HEK293 (cell line): ENCODE measurements around the gene MYH7B.

Experiments used
- CTCF ChIA-PET: fragments of 350-600 bp; formaldehyde crosslinking; extraction: SDS; loops from one replicate; lab custom pipeline; 2021; ENCODE audit warnings: antibody characterized with exemption; lab: Yijun Ruan, JAX
- POLR2A ChIA-PET: fragments of 300-600 bp; formaldehyde crosslinking; extraction: SDS; loops from one replicate; lab custom pipeline; 2020; ENCODE audit warnings: antibody characterized with exemption, inconsistent platforms; lab: Yijun Ruan, JAX
- H3K27ac ChIP-seq: fragments of 200-500 bp; sonication (Bioruptor generic); 2 replicates; pipeline ENCODE4 v1.5.1; 2014; ENCODE audit warnings: low read depth, low read length, control low read depth, inconsistent platforms; ENCODE audit errors: extremely low read depth
- H3K36me3 ChIP-seq, 2 experiments: fragments of 200-500 bp in 1 of 2; sonication (Bioruptor generic) in 1 of 2; 1 replicate in 1 of 2; 2 replicates in 1 of 2; pipeline ENCODE4 v1.5.1; 2014 to 2017; ENCODE audit warnings: inconsistent platforms in 2 of 2, low read length in 2 of 2; ENCODE audit not compliant: control insufficient read depth in 2 of 2, insufficient read depth in 1 of 2
- H3K4me1 ChIP-seq: fragments of 200-500 bp; sonication (Bioruptor generic); 2 replicates; pipeline ENCODE4 v1.5.1; 2014; ENCODE audit warnings: mild to moderate bottlenecking, low read length, inconsistent platforms; ENCODE audit not compliant: control insufficient read depth, insufficient read depth
- H3K4me3 ChIP-seq: 2 replicates; pipeline ENCODE4 v1.5.1; 2011; ENCODE audit warnings: low read depth, mild to moderate bottlenecking, control low read depth, low read length, moderate library complexity
- H3K9me3 ChIP-seq: fragments of 200-500 bp; sonication (Bioruptor generic); 2 replicates; pipeline ENCODE4 v1.5.1; 2014; ENCODE audit warnings: low read depth, low read length, inconsistent platforms; ENCODE audit not compliant: control insufficient read depth, insufficient read depth
- FEZF1 ChIP-seq: fragments of 450-650 bp; formaldehyde crosslinking; IDR thresholded peaks from 2 replicates; pipeline ENCODE4 v1.5.1; 2016; ENCODE audit warnings: missing biosample characterization, missing genetic modification characterization
- MYNN ChIP-seq: fragments of 450-650 bp; formaldehyde crosslinking; IDR thresholded peaks from 2 replicates; pipeline ENCODE4 v1.5.1; 2016; ENCODE audit warnings: missing biosample characterization, missing genetic modification characterization, borderline replicate concordance
- PATZ1 ChIP-seq: fragments of 450-650 bp; formaldehyde crosslinking; IDR thresholded peaks from 2 replicates; pipeline ENCODE4 v1.5.1; 2016; ENCODE audit warnings: missing biosample characterization, missing genetic modification characterization
- ZNF112 ChIP-seq: fragments of 450-650 bp; formaldehyde crosslinking; IDR thresholded peaks from 2 replicates; pipeline ENCODE4 v1.5.0; 2017; ENCODE audit warnings: missing biosample characterization, missing genetic modification characterization
- ZNF114 ChIP-seq: fragments of 450-650 bp; formaldehyde crosslinking; IDR thresholded peaks from 2 replicates; pipeline ENCODE4 v1.5.0; 2017; ENCODE audit warnings: missing biosample characterization, missing genetic modification characterization
- ZNF121 ChIP-seq: fragments of 450-650 bp; formaldehyde crosslinking; IDR thresholded peaks from 2 replicates; pipeline ENCODE4 v1.5.1; 2016; ENCODE audit warnings: missing biosample characterization, missing genetic modification characterization
- ZNF132 ChIP-seq: fragments of 450-650 bp; formaldehyde crosslinking; IDR thresholded peaks from 2 replicates; pipeline ENCODE4 v1.5.1; 2017; ENCODE audit warnings: missing biosample characterization, missing genetic modification characterization, borderline replicate concordance
- ZNF174 ChIP-seq: fragments of 450-650 bp; formaldehyde crosslinking; IDR thresholded peaks from 2 replicates; pipeline ENCODE4 v1.5.0; 2017; ENCODE audit warnings: missing biosample characterization, mild to moderate bottlenecking, missing genetic modification characterization
- ZNF18 ChIP-seq: fragments of 450-650 bp; formaldehyde crosslinking; IDR thresholded peaks from 2 replicates; pipeline ENCODE4 v1.5.1; 2016; ENCODE audit warnings: missing biosample characterization, missing genetic modification characterization
- ZNF248 ChIP-seq: fragments of 450-650 bp; formaldehyde crosslinking; IDR thresholded peaks from 2 replicates; pipeline ENCODE4 v1.5.1; 2017; ENCODE audit warnings: missing biosample characterization, missing genetic modification characterization
- ZNF354C ChIP-seq: fragments of 450-650 bp; formaldehyde crosslinking; IDR thresholded peaks from 2 replicates; pipeline ENCODE4 v1.5.1; 2016; ENCODE audit warnings: missing biosample characterization, missing genetic modification characterization, low read depth, borderline replicate concordance
- ZNF366 ChIP-seq: fragments of 450-650 bp; formaldehyde crosslinking; conservative IDR thresholded peaks from 2 replicates; pipeline ENCODE4 v1.5.1; 2016; ENCODE audit warnings: missing biosample characterization, missing genetic modification characterization
- ZNF560 ChIP-seq: fragments of 450-650 bp; formaldehyde crosslinking; IDR thresholded peaks from 2 replicates; pipeline ENCODE4 v1.5.1; 2017; ENCODE audit warnings: missing biosample characterization, missing genetic modification characterization, borderline replicate concordance
- ZNF610 ChIP-seq: fragments of 450-650 bp; formaldehyde crosslinking; IDR thresholded peaks from 2 replicates; pipeline ENCODE4 v1.5.1; 2016; ENCODE audit warnings: missing biosample characterization, missing genetic modification characterization, borderline replicate concordance
- ZNF639 ChIP-seq: fragments of 450-650 bp; formaldehyde crosslinking; IDR thresholded peaks from 2 replicates; pipeline ENCODE4 v1.5.1; 2016; ENCODE audit warnings: missing biosample characterization, missing genetic modification characterization
- ZNF670 ChIP-seq: fragments of 450-650 bp; formaldehyde crosslinking; IDR thresholded peaks from 2 replicates; pipeline ENCODE4 v1.5.1; 2016; ENCODE audit warnings: missing biosample characterization, missing genetic modification characterization, low read depth
- ZNF707 ChIP-seq: fragments of 450-650 bp; formaldehyde crosslinking; IDR thresholded peaks from 2 replicates; pipeline ENCODE4 v1.5.1; 2016; ENCODE audit warnings: missing biosample characterization, missing genetic modification characterization
- ZNF843 ChIP-seq: fragments of 450-650 bp; formaldehyde crosslinking; IDR thresholded peaks from 2 replicates; pipeline ENCODE4 v1.5.1; 2016; ENCODE audit warnings: missing biosample characterization, missing genetic modification characterization
- TF ChIP-seq, protein P1 (sequence below): fragments of 450-650 bp; formaldehyde crosslinking; IDR thresholded peaks from 2 replicates; pipeline ENCODE4 v1.5.0; 2017; ENCODE audit warnings: missing biosample characterization, missing genetic modification characterization, borderline replicate concordance

The MYH7B gene

GRCh38 chr20:34964486-34964885 is 8.8 kb downstream of the MYH7B start:
- ChIA-PET CTCF (interaction anchor here (2.4 kb wide), 1 partner anchor 90 kb away, joined by 9 read pairs; no protein-coding TSS in a partner anchor), POLR2A (no interaction called here)
- H3K27ac ChIP-seq, result no peak overlapping the region
- H3K9me3 ChIP-seq, result no peaks in the 10 kb centered on the region
- no peak overlapping the region for H3K4me3 ChIP-seq
- TF ChIP-seq ZNF121, result peak; percentile 70; the same call in 1 of the 2 replicates
- TF ChIP-seq, protein P1, sequence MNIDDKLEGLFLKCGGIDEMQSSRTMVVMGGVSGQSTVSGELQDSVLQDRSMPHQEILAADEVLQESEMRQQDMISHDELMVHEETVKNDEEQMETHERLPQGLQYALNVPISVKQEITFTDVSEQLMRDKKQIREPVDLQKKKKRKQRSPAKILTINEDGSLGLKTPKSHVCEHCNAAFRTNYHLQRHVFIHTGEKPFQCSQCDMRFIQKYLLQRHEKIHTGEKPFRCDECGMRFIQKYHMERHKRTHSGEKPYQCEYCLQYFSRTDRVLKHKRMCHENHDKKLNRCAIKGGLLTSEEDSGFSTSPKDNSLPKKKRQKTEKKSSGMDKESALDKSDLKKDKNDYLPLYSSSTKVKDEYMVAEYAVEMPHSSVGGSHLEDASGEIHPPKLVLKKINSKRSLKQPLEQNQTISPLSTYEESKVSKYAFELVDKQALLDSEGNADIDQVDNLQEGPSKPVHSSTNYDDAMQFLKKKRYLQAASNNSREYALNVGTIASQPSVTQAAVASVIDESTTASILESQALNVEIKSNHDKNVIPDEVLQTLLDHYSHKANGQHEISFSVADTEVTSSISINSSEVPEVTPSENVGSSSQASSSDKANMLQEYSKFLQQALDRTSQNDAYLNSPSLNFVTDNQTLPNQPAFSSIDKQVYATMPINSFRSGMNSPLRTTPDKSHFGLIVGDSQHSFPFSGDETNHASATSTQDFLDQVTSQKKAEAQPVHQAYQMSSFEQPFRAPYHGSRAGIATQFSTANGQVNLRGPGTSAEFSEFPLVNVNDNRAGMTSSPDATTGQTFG (tag by site-specific recombination), result no peak
- H3K36me3 ChIP-seq, result no peaks in the 10 kb centered on the region
- H3K4me1 ChIP-seq, result no peaks in the 10 kb centered on the region

- no peak overlapping the region for H3K27ac ChIP-seq
- ChIA-PET CTCF (no interaction called here), POLR2A (no interaction called here)
- H3K36me3 ChIP-seq, result no peaks in the 10 kb centered on the region
- H3K9me3 ChIP-seq, result no peaks in the 10 kb centered on the region
- TF ChIP-seq ZNF248 (tag by site-specific recombination) (no peak), ZNF843 (tag by site-specific recombination) (no peak), ZNF354C (tag by site-specific recombination) (no peak), ZNF132 (no peak), ZNF366 (tag by site-specific recombination) (no peak), ZNF174 (tag by site-specific recombination) (no peak), ZNF18 (tag by site-specific recombination) (no peak), PATZ1 (no peak), ZNF560 (tag by site-specific recombination) (no peak), ZNF670 (tag by site-specific recombination) (no peak), MYNN (no peak), ZNF610 (tag by site-specific recombination) (no peak), ZNF112 (tag by site-specific recombination) (no peak), ZNF639 (tag by site-specific recombination) (no peak), ZNF114 (tag by site-specific recombination) (no peak), ZNF707 (tag by site-specific recombination) (no peak), FEZF1 (tag by site-specific recombination) (no peak)
- TF ChIP-seq, all 188 proteins: peak for 0
- Histone ChIP-seq H3K4me3 (no peak overlapping the region), H3K4me1 (no peaks in the 10 kb centered on the region)
These were observed 9.4 kb downstream of the MYH7B start for GRCh38 chr20:34965051-34965450.
